Caco-2 (cell line): Measurements from ENCODE around the gene SFXN2. TPM values are rescaled to one million over a fixed set of nuclear protein-coding genes. Genes with fewer than 3 reads are reported as not detected.

Source experiments
- BruUV-seq: library from RNA; stranded (reverse); fragments of 400-500 nt; replicated peaks from 2 replicates; lab custom pipeline; 2021; lab: Mats Ljungman, UMichigan
- CTCF ChIA-PET: fragments of 300-600 bp; sonication (Branson Sonifier 250); formaldehyde crosslinking; loops from one replicate; lab custom pipeline; 2022; ENCODE audit warnings: antibody characterized with exemption; lab: Charles Lee
- POLR2A ChIA-PET: fragments of 300-600 bp; sonication (Branson Sonifier 250); formaldehyde crosslinking; loops from one replicate; lab custom pipeline; 2022; ENCODE audit warnings: antibody characterized with exemption; lab: Charles Lee
- DNase-seq, 2 experiments: peaks; one replicate each; pipeline versions ENCODE4 v3.0.0 to v3.0.0-alpha.2; 2020 to 2022
- H3K27me3 ChIP-seq: replicated peaks from 2 replicates; pipeline ENCODE4 v1.6.0; 2011; ENCODE audit warnings: low read length; ENCODE audit not compliant: control insufficient read depth, insufficient read depth
- H3K36me3 ChIP-seq: 2 replicates; pipeline ENCODE4 v1.5.1; 2011; ENCODE audit warnings: low read length; ENCODE audit not compliant: control insufficient read depth, insufficient read depth
- H3K4me1 ChIP-seq: fragments of 250-450 bp; sonication (Bioruptor Pico); 2 replicates; pipeline ENCODE4 v1.5.1; 2020; ENCODE audit warnings: mild to moderate bottlenecking
- H3K4me3 ChIP-seq: 2 replicates; pipeline ENCODE4 v1.5.1; 2011; ENCODE audit warnings: low read depth, mild to moderate bottlenecking, control low read depth, low read length
- H3K9me3 ChIP-seq: fragments of 250-450 bp; sonication (Bioruptor Pico); 2 replicates; pipeline ENCODE4 v1.5.1; 2020; ENCODE audit warnings: mild to moderate bottlenecking, moderate library complexity
- H3K27ac Mint-ChIP-seq: one replicate; pipeline ENCODE4 v1.8.0; 2022; ENCODE audit warnings: mixed read lengths; ENCODE audit not compliant: unreplicated experiment
- H3K27me3 Mint-ChIP-seq: one replicate; pipeline ENCODE4 v1.8.0; 2022; ENCODE audit warnings: mixed read lengths; ENCODE audit not compliant: insufficient read depth, unreplicated experiment
- H3K36me3 Mint-ChIP-seq: one replicate; pipeline ENCODE4 v1.8.0; 2022; ENCODE audit warnings: mild to moderate bottlenecking, mixed read lengths; ENCODE audit not compliant: insufficient read depth, unreplicated experiment
- H3K4me1 Mint-ChIP-seq: one replicate; pipeline ENCODE4 v1.8.0; 2022; ENCODE audit warnings: low read depth, mixed read lengths; ENCODE audit not compliant: unreplicated experiment
- H3K4me3 Mint-ChIP-seq: one replicate; pipeline ENCODE4 v1.8.0; 2022; ENCODE audit warnings: mild to moderate bottlenecking, moderate library complexity, mixed read lengths; ENCODE audit not compliant: unreplicated experiment
- H3K9me3 Mint-ChIP-seq: one replicate; pipeline ENCODE4 v1.8.0; 2022; ENCODE audit warnings: mixed read lengths; ENCODE audit not compliant: unreplicated experiment
- intact Hi-C: fragments of 100-400 bp; cut with micrococcal nuclease; formaldehyde crosslinking; loops from one replicate; pipeline ENCODE4 v1.10.0; 2022; ENCODE audit not compliant: unreplicated experiment
- total RNA-seq: library from RNA; stranded (reverse); gene quantifications from 2 replicates; pipeline ENCODE4 v1.2.3, GENCODE V29; 2022
- TF ChIP-seq, protein P1 (sequence below), 2 experiments: fragments of 200-600 bp in 1 of 2; IDR thresholded peaks; 1 replicate in 1 of 2; 2 replicates in 1 of 2; pipeline versions ENCODE4 v1.5.1 to v1.8.0; 2011 to 2022; ENCODE audit warnings: antibody characterized with exemption in 1 of 2, control low read depth in 1 of 2, inconsistent platforms in 1 of 2, low read depth in 1 of 2, low read length in 1 of 2, mild to moderate bottlenecking in 1 of 2, moderate library complexity in 1 of 2; ENCODE audit not compliant: insufficient read depth in 1 of 2, severe bottlenecking in 1 of 2, unreplicated experiment in 1 of 2

SFXN2 gene
- total RNA-seq, 1 experiment from 2014 or later: 40.0 TPM

GRCh38 chr10:102752266-102752930 lies 38.0 kb downstream of the SFXN2 start:
- no TSS peak for BruUV-seq
- peaks cover 11% of the 10 kb centered on the region for H3K4me1 Mint-ChIP-seq
- no peak overlapping the region for H3K4me3 Mint-ChIP-seq
- H3K36me3 ChIP-seq: no peaks in the 10 kb centered on the region
- TF ChIP-seq, protein P1, sequence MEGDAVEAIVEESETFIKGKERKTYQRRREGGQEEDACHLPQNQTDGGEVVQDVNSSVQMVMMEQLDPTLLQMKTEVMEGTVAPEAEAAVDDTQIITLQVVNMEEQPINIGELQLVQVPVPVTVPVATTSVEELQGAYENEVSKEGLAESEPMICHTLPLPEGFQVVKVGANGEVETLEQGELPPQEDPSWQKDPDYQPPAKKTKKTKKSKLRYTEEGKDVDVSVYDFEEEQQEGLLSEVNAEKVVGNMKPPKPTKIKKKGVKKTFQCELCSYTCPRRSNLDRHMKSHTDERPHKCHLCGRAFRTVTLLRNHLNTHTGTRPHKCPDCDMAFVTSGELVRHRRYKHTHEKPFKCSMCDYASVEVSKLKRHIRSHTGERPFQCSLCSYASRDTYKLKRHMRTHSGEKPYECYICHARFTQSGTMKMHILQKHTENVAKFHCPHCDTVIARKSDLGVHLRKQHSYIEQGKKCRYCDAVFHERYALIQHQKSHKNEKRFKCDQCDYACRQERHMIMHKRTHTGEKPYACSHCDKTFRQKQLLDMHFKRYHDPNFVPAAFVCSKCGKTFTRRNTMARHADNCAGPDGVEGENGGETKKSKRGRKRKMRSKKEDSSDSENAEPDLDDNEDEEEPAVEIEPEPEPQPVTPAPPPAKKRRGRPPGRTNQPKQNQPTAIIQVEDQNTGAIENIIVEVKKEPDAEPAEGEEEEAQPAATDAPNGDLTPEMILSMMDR (IDR thresholded peaks at IDR 0.05; ENCODE audit: insufficient read depth in 1 of 2, low read depth in 1 of 2, low read length in 1 of 2, severe bottlenecking in 1 of 2, unreplicated experiment in 1 of 2): no peak
- intact Hi-C loops: no loop called here
- DNase-seq: no peak
- no peaks in the 10 kb centered on the region for H3K9me3 Mint-ChIP-seq
- peaks cover 13% of the 10 kb centered on the region for H3K36me3 Mint-ChIP-seq
- ChIA-PET CTCF (interaction anchor here (0.7 to 1.8 kb wide), 3 partner anchors 24 to 147 kb away, joined by 3 to 20 read pairs (median 6); no protein-coding TSS in a partner anchor), POLR2A (interaction anchor here (0.9 kb wide), 1 partner anchor 25 kb away, joined by 3 read pairs; no protein-coding TSS in a partner anchor)
- H3K27ac Mint-ChIP-seq: no peak overlapping the region
- peaks cover 16% of the 10 kb centered on the region for H3K4me1 ChIP-seq
- H3K9me3 ChIP-seq: no peaks in the 10 kb centered on the region
- H3K4me3 ChIP-seq: no peak overlapping the region
- H3K27me3 Mint-ChIP-seq: no peaks in the 10 kb centered on the region
- H3K27me3 ChIP-seq: no peaks in the 10 kb centered on the region

GRCh38 chr10:102752934-102753664 lies 38.7 kb downstream of the SFXN2 start:
- H3K27me3 Mint-ChIP-seq: no peaks in the 10 kb centered on the region
- DNase-seq: peak in 1 of 2 experiments; percentile 55
- TF ChIP-seq, protein P1 (IDR thresholded peaks at IDR 0.05; ENCODE audit: insufficient read depth in 1 of 2, low read depth in 1 of 2, low read length in 1 of 2, severe bottlenecking in 1 of 2, unreplicated experiment in 1 of 2): peak; percentile 66 to 70
- no peak overlapping the region for H3K4me3 ChIP-seq
- H3K4me3 Mint-ChIP-seq: no peak overlapping the region
- peaks cover 11% of the 10 kb centered on the region for H3K36me3 Mint-ChIP-seq
- BruUV-seq: no TSS peak
- H3K27me3 ChIP-seq: no peaks in the 10 kb centered on the region
- ChIA-PET POLR2A (interaction anchor here (0.9 kb wide), 1 partner anchor 24 kb away, joined by 3 read pairs; no protein-coding TSS in a partner anchor), CTCF (interaction anchor here (0.5 to 2.4 kb wide), 6 partner anchors 12 to 357 kb away, joined by 3 to 20 read pairs (median 4); partner anchors contain the start of gene NFKB2)
- peaks cover 11% of the 10 kb centered on the region for H3K4me1 Mint-ChIP-seq
- no peaks in the 10 kb centered on the region for H3K9me3 ChIP-seq
- H3K4me1 ChIP-seq: peaks cover 17% of the 10 kb centered on the region
- H3K27ac Mint-ChIP-seq: no peak overlapping the region
- H3K36me3 ChIP-seq: no peaks in the 10 kb centered on the region
- H3K9me3 Mint-ChIP-seq: no peaks in the 10 kb centered on the region
- intact Hi-C loops: loop anchor here (1.0 kb wide), 2 partner anchors 24 to 61 kb away; no protein-coding TSS in a partner anchor

GRCh38 chr10:102753718-102754117 lies 39.3 kb downstream of the SFXN2 start:
- POLR2A ChIA-PET: no interaction called here

More at GRCh38 chr10:102753718-102754117, 39.3 kb downstream of the SFXN2 start:
- Mint-ChIP-seq H3K4me3 (no peak overlapping the region), H3K9me3 (no peaks in the 10 kb centered on the region), H3K27me3 (no peaks in the 10 kb centered on the region), H3K36me3 (peaks cover 7% of the 10 kb centered on the region), H3K4me1 (peaks cover 11% of the 10 kb centered on the region), H3K27ac (no peak overlapping the region)
- Histone ChIP-seq H3K9me3 (no peaks in the 10 kb centered on the region), H3K4me1 (peaks cover 22% of the 10 kb centered on the region), H3K27me3 (no peaks in the 10 kb centered on the region), H3K4me3 (no peak overlapping the region), H3K36me3 (no peaks in the 10 kb centered on the region)
- TF ChIP-seq, protein P1 (IDR thresholded peaks at IDR 0.05; ENCODE audit: insufficient read depth in 1 of 2, low read depth in 1 of 2, low read length in 1 of 2, severe bottlenecking in 1 of 2, unreplicated experiment in 1 of 2): no peak
- DNase-seq: no peak
- BruUV-seq: no TSS peak
- CTCF ChIA-PET: interaction anchor here (0.5 to 2.4 kb wide), 6 partner anchors 11 to 358 kb away, joined by 3 to 20 read pairs (median 4); partner anchors contain the start of gene NFKB2
- intact Hi-C loops: loop anchor here (1.0 kb wide), 2 partner anchors 24 to 61 kb away; no protein-coding TSS in a partner anchor
